Fibroblast of lung (primary cell): Measurements from ENCODE around the gene COL4A2. TPM values are rescaled to one million over a fixed set of nuclear protein-coding genes. Genes with fewer than 3 reads are reported as not detected.

ENCODE experiments used
- DNase-seq, 2 donors: peaks; one replicate each; pipeline versions ENCODE4 v3.0.0 to v3.0.0-alpha.2; 2010; ENCODE audit warnings: low read depth in 2 of 2
- H2AFZ ChIP-seq: 2 replicates; pipeline ENCODE4 v1.5.1; 2012; ENCODE audit warnings: low read length, control low read depth, inconsistent platforms
- H3K27ac ChIP-seq: 2 replicates; pipeline ENCODE4 v1.5.1; 2011; ENCODE audit warnings: low read length, control low read depth; ENCODE audit not compliant: insufficient read depth
- H3K27me3 ChIP-seq: 2 replicates; pipeline ENCODE4 v1.5.1; 2011; ENCODE audit warnings: mild to moderate bottlenecking, low read length; ENCODE audit not compliant: control insufficient read depth, insufficient read depth
- H3K36me3 ChIP-seq: 2 replicates; pipeline ENCODE4 v1.5.1; 2011; ENCODE audit warnings: low read length; ENCODE audit not compliant: control insufficient read depth, insufficient read depth
- H3K4me1 ChIP-seq: 2 replicates; pipeline ENCODE4 v1.5.1; 2011; ENCODE audit warnings: low read length; ENCODE audit not compliant: control insufficient read depth, insufficient read depth; ENCODE audit errors: extremely low read depth
- H3K4me2 ChIP-seq: 2 replicates; pipeline ENCODE4 v1.5.1; 2011; ENCODE audit warnings: low read length, control low read depth; ENCODE audit not compliant: insufficient read depth; ENCODE audit errors: extremely low read depth
- H3K4me3 ChIP-seq, 4 experiments: fragments of 200-600 bp in 1 of 4; sonication (generic) in 1 of 4; replicated peaks in 1 of 4; 2 replicates each; pipeline ENCODE4 v1.5.1; 2011 to 2016; ENCODE audit warnings: low read length in 4 of 4, low read depth in 3 of 4, mild to moderate bottlenecking in 3 of 4, control low read depth in 2 of 4, inconsistent platforms in 1 of 4, mixed read lengths in 1 of 4; ENCODE audit not compliant: insufficient read depth in 1 of 4; ENCODE audit errors: control extremely low read depth in 1 of 4
- H3K79me2 ChIP-seq: 2 replicates; pipeline ENCODE4 v1.5.1; 2012; ENCODE audit warnings: mild to moderate bottlenecking, low read length, inconsistent platforms; ENCODE audit not compliant: control insufficient read depth, insufficient read depth
- H3K9ac ChIP-seq: 2 replicates; pipeline ENCODE4 v1.5.1; 2011; ENCODE audit warnings: mild to moderate bottlenecking, low read length, control low read depth; ENCODE audit not compliant: insufficient read depth
- H3K9me3 ChIP-seq: 2 replicates; pipeline ENCODE4 v1.5.1; 2012; ENCODE audit warnings: low read depth, low read length; ENCODE audit not compliant: control insufficient read depth, insufficient read depth
- H4K20me1 ChIP-seq: 2 replicates; pipeline ENCODE4 v1.5.1; 2011; ENCODE audit warnings: low read length; ENCODE audit not compliant: control insufficient read depth, insufficient read depth; ENCODE audit errors: extremely low read depth
- EZH2 ChIP-seq: IDR thresholded peaks from 2 replicates; pipeline ENCODE4 v1.5.1; 2012; ENCODE audit warnings: low read length, control low read depth, mild to moderate bottlenecking; ENCODE audit errors: missing control alignments
- polyA plus RNA-seq, 2 donors: library from polyadenylated mRNA; depleted of rRNA in 1 of 2; stranded (reverse) in 1 of 2; unstranded in 1 of 2; fragments of >200 nt; gene quantifications; 2 replicates each; pipeline ENCODE4 v1.2.1, GENCODE V29; 2011 to 2012; ENCODE audit warnings: missing spikeins in 1 of 2
- total RNA-seq: library from RNA; depleted of rRNA; stranded (reverse); fragments of >200 nt; gene quantifications from 2 replicates; pipeline ENCODE4 v1.2.1, GENCODE V29; 2014
- TF ChIP-seq, protein P1 (sequence below), 2 donors: IDR thresholded peaks in 1 of 2; conservative IDR thresholded peaks in 1 of 2; 1 replicate in 1 of 2; 2 replicates in 1 of 2; pipeline ENCODE4 v1.5.1; 2011 to 2012; ENCODE audit warnings: low read length in 2 of 2, control low read depth in 1 of 2, inconsistent platforms in 1 of 2, low read depth in 1 of 2, mild to moderate bottlenecking in 1 of 2

Gene COL4A2
- total and polyA plus RNA-seq, 2 donors (not counting 1 experiment from before 2014, with no cell fraction given): 93.1 to 463 TPM

DNA sequence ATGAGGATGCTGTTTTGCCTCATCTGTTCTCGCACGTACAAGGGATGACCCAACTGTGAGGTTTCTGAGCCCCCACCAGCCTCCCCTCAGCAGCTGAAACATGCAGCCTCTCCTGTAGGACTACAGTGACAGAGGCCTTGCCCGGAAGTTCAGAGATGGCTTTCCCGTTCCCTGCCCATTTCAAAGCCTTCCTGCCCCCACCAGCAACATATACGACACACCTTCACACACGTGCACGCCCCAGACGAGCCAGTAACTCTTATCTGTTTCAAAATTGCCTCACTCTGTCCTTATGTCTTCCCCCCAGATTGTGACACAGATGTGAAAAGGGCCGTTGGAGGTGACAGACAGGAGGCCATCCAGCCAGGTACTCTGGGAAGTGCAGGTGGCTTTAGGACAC, 158.6 kb downstream of the COL4A2 start:
- H4K20me1 ChIP-seq: no peaks in the 10 kb centered on the region

DNA sequence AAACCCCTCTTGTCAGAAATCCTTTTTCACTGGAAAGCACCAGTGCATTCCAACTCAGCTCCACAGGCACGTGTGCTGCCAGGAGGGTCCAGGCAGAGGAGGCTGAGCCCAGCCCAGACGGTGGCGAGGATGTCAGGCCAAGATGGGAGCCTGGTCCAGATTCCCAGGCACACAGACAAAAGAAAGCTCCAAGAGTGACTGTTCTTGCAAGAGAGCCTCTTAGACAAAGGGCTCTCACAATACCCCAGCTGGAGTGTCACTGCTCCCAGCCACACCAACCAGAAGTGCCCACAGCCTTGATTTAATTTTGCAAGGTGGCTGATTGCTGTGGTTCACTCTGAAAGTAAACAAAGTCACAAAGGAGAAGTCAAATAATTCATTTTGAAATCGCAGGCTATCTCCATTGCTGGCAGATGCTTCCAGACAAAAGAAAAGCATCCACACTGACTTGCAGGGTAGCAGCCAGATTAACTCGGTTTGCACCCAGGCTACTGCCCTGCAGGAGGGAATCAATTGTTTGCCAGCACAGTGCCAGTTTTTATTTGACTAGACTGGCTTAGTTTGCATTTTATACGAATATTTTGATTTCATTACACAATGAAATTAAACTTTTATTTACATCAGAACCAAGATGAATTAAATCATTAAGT, 159.3 kb downstream of the COL4A2 start:
- H3K27ac ChIP-seq: no peak overlapping the region
- no peaks in the 10 kb centered on the region for H3K79me2 ChIP-seq
- no peak for DNase-seq
- no peaks in the 10 kb centered on the region for H3K9me3 ChIP-seq
- no peak for TF ChIP-seq EZH2
- TF ChIP-seq, protein P1, sequence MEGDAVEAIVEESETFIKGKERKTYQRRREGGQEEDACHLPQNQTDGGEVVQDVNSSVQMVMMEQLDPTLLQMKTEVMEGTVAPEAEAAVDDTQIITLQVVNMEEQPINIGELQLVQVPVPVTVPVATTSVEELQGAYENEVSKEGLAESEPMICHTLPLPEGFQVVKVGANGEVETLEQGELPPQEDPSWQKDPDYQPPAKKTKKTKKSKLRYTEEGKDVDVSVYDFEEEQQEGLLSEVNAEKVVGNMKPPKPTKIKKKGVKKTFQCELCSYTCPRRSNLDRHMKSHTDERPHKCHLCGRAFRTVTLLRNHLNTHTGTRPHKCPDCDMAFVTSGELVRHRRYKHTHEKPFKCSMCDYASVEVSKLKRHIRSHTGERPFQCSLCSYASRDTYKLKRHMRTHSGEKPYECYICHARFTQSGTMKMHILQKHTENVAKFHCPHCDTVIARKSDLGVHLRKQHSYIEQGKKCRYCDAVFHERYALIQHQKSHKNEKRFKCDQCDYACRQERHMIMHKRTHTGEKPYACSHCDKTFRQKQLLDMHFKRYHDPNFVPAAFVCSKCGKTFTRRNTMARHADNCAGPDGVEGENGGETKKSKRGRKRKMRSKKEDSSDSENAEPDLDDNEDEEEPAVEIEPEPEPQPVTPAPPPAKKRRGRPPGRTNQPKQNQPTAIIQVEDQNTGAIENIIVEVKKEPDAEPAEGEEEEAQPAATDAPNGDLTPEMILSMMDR (conservative IDR thresholded peaks at IDR 0.05 in 1 of 2, IDR thresholded peaks at IDR 0.05 in 1 of 2; ENCODE audit: low read depth in 1 of 2, low read length in 2 of 2): no peak
- H3K36me3 ChIP-seq: peaks cover 7% of the 10 kb centered on the region
- no peak overlapping the region for H3K4me2 ChIP-seq
- H4K20me1 ChIP-seq: no peaks in the 10 kb centered on the region
- no peak overlapping the region for H3K9ac ChIP-seq
- H3K4me1 ChIP-seq: peaks cover 3% of the 10 kb centered on the region
- no peaks in the 10 kb centered on the region for H3K27me3 ChIP-seq
- H3K4me3 ChIP-seq: no peak overlapping the region
- no peak overlapping the region for H2AFZ ChIP-seq

More for the DNA sequence above, 158.6 kb downstream of the COL4A2 start:
- Histone ChIP-seq H3K79me2 (no peaks in the 10 kb centered on the region), H2AFZ (no peak overlapping the region), H3K4me3 (no peak overlapping the region), H3K27me3 (no peaks in the 10 kb centered on the region), H3K9me3 (no peaks in the 10 kb centered on the region), H3K9ac (no peak overlapping the region), H3K27ac (no peak overlapping the region), H3K36me3 (peaks cover 8% of the 10 kb centered on the region), H3K4me2 (no peak overlapping the region), H3K4me1 (no peaks in the 10 kb centered on the region)
- no peak for DNase-seq
- TF ChIP-seq EZH2: no peak
- TF ChIP-seq, protein P1 (conservative IDR thresholded peaks at IDR 0.05 in 1 of 2, IDR thresholded peaks at IDR 0.05 in 1 of 2; ENCODE audit: low read depth in 1 of 2, low read length in 2 of 2): no peak

DNA sequence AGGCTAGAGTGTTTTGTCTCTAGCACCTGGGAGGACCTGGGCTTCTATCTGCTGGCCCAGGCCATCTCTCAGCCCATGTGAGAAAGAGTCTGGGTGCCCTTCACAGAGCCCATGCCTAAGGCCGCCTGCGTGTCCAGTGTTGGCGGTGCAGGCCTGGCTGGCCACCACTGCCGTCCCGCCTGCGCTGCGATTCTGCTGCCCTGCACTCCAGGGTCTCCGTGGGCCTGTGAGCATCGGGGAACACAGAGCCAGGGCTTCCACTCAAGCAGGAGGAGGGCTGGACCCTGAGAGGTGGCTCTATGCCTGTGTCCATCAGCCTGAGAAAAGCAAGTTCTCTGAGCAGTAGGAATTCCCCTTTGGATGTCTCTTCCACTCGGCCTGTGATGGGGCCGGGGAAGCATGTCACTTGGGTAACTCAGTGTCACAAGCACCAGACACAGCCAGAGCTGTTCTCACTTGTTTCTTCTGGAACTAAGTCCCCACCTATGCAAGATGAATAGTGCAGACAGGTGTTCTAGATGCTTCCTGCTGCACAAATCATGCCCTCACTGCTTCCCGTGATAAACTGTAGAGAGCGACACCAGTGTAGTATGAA, 160.5 kb downstream of the COL4A2 start:
- Histone ChIP-seq H4K20me1 (no peaks in the 10 kb centered on the region), H3K36me3 (peaks cover 5% of the 10 kb centered on the region), H2AFZ (no peak overlapping the region), H3K79me2 (no peaks in the 10 kb centered on the region), H3K9me3 (no peaks in the 10 kb centered on the region), H3K9ac (no peak overlapping the region), H3K27ac (no peak overlapping the region), H3K27me3 (no peaks in the 10 kb centered on the region), H3K4me2 (no peak overlapping the region), H3K4me1 (peaks cover 3% of the 10 kb centered on the region), H3K4me3 (no peak overlapping the region)
- TF ChIP-seq EZH2: no peak
- TF ChIP-seq, protein P1 (conservative IDR thresholded peaks at IDR 0.05 in 1 of 2, IDR thresholded peaks at IDR 0.05 in 1 of 2; ENCODE audit: low read depth in 1 of 2, low read length in 2 of 2): no peak
- DNase-seq: no peak
